Right kidney (tissue), 1 donor: ENCODE measurements around the gene CAMTA1.
A peak's percentile ranks its signal among the peaks of the same experiment; 100 is the strongest.
"Not testable (repeated sequence)": the region's sequence is repeated elsewhere in the genome, so short reads cannot be mapped to it uniquely, and the experiment has no call there.

Experiments used
- DNase-seq: peaks from one replicate; pipeline ENCODE4 v3.0.0-alpha.2; 2016

Gene CAMTA1

DNA sequence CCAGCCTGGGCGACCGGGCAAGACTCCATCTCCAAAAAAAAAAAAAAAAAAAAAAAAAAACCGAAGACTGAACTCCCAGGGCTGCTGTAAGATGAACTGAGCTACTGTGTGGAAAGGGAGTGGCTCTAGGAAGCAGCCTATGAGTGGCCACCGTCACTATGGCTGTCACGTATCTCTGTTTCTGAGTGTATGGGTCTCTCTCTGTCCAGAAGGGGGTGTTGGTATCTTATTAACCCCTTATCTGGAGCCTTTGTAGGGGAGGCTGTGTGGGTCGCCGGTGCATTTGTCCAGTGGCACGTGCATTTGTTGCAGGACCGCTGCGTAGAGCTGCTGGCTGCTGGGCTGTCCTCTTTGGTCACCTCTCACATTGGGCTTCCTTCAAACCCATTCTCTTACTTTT lies 326.6 kb downstream of the CAMTA1 start:
- DNase-seq: no peak

DNA sequence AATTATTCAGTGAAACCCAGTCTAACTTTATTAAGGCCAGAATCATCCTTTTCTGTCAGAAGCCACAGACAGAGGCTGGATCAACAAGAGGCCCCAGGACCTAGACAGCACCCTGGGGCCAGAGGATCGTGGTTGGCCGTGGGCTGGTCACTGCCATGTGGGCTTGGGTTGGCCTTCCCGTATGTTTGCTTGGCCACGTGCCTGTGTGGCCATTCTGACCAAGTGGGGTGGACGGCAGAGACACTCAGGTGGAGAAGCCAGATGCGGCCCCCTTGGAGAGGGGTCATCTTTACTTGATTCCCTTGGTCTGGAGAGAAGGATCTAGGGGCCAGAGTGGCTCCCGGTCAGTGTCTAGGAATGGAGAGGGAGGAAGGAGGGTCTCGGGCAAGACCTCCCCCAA lies 327.9 kb downstream of the CAMTA1 start:
- DNase-seq: no peak

DNA sequence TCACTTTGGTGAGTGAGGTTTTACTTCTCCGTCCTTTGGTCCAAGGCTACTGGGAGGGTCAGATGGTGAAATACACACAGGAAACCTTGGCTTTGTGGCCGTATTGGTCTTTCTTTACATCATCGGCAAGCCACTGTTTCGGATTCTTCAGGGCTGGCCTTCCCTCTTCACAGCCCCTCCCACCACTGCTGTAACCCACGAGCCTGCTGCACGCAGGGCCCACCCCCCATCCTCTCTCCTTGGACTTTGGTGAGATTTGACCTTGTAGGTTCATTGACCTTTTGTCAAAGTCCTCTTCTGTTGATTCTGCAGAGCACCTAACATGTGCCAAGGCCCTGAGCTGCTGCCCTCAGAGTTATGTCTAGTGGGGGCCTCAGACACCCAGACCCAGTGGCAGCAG lies 328.6 kb downstream of the CAMTA1 start:
- no peak for DNase-seq

DNA sequence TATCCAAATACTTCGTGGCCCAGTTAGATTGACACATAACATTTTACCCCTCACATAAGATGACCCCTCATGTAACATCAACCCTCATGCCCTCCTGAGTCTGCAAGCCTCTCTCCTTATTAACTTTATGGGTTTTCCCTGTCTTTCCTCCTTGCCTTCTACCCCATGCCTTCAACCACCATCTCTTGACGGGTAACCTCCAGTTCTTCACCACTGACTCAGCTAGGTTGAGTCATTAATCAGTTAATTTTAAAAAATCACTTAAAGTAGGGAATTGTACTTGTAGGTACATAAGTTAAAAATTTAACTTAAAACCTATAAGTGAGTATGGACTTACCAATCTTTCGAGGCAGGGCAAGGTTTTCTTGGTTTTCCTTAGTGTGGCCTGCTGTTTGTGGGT lies 330.7 kb downstream of the CAMTA1 start:
- no peak for DNase-seq

DNA sequence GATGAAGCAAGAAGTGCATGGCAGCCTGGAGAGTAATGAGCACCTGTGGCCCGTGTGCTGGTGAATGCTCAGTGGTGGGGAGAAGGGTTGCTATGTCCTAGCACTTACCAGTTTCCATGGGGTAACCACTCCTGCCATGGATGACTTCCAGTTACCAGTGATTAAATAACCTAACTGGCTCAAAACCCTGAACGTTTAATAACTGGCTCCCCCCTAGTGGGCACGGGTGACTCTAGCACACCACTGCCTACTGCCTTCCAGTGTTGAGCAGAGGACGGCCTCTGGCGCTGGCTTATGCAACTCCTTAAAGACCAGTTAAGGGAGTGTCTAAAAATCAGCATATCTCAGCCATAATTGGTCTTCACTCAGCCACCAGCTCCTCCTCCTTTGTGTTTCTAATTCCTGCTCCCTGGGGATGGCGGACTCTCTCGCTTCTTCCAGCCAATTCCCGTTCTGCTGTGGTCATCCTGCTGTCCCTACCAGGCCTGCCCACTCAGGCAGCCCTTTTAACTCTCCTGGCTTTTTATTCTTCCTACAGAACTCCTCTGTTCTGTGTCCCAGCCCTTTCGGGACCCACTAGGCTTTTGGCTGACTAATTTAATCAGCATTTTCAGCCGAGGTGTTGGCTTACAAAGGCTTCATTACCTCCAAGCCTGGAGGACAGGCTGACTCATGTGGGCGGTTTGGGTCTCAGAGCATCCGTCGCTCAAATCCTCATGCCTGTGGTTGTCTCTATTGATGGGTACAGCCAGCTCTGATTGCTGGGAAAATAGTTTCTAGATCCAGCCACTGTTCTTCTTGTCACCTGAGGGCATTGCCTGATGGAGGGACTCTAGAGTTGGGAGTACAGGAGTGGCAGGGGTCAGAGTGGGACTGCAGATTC lies 332.4 kb downstream of the CAMTA1 start:
- DNase-seq: peak; percentile 43

DNA sequence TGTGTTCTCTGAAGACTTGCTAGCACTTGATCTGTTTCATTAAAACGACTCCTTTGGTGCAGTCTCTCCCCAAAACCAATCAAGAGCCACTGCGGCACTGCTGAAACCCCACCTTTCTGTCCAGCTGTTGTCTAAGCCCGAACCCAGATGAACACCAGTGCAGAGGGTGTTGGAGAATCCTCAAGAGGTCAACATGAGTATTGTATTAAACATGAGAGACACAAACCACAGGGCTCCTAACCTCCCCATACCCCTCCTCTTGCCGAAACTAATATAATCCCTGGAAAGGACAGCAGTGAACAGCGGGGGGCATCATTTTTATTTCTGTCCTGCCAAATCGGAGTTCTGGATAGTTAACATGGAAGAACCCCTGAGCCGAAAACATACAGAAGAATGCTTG lies 333.9 kb downstream of the CAMTA1 start:
- no peak for DNase-seq

DNA sequence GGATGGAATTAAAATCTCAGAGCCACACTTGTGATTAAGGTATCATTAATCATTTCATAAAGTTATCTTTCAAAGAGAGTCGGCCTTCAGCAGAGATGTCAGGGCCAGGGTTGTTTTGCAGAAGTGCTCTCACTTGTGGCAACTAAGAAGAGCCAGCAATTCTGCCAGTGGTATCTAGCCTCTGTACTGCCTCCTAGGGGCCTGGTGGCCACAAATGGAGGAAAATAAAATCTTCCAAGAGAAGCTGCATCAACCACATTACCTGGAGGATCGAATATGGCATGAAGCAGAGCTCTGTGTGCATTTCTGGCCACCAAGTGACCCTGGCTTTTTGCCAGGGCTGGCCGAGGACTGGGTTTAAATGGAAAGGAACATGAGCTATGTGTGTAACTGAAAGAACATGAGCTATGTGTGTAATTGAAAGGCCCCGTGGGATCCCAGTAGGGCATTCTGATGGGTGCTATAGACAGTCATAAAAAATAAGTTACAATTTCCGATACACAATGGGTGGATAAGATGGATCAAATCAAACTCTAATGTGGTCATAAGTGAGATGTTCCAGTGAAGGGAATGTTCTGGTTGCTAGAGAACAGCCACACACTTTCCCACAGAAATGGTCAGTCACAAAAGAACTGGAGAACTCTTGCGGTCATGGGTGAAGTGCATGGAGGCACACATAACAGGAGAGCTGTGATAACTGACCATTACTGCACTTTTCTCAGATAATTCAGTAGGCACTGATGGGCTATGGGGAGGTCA lies 335.8 kb downstream of the CAMTA1 start:
- no peak for DNase-seq

DNA sequence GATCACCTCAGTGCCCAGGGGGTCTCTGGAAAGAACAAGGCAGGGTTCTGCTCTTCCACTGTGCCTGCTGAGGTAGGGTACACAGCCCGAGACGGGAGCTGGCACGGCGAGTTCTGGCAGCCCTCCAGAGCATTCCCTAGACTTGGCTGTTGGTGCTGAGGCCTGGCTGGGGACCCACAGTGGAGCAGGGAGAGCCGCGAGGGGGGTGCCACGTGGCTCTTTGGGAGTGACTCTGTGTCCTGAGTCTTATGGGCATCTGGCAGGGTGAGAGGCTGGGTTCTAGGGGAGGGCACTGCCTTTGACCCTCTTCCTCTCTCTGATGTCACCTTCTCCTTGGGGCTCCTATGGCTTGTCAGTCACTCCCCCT lies 336.4 kb downstream of the CAMTA1 start:
- DNase-seq: no peak

DNA sequence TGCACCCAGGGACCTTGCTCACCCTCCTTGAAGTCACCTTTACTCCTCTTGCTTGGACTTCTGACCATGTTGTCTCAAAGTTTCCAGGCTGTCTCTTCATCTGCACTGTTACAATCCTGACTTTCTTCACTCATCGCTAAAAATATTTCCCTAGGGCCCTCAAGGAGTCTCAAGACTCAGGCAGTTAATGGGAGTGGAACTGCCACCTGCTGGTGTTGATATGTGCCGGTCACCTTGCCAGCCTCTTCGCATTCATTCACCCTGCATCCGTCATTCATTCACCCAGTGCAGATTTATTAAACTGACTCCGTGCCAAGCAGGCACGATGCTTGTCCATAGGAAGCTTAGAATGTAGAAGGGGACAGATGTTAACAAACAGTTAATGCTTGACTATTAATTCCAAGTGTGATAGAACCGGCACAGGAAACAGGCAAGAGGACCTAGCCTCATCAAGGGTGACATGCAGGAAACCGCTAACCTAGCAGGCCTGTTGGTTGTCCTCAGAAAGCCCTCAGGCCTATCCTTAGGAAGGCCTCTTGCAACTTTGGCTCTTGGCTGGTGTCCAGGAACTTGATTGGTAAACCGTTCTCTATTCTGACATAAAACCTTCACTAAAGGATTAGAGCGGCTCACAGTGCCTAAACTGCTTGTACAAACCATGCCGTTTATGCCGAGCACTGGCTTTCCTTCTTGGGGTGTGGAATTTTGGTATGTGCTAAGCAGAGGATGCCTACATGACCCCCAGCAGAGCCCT lies 342.2 kb downstream of the CAMTA1 start:
- no peak for DNase-seq

DNA sequence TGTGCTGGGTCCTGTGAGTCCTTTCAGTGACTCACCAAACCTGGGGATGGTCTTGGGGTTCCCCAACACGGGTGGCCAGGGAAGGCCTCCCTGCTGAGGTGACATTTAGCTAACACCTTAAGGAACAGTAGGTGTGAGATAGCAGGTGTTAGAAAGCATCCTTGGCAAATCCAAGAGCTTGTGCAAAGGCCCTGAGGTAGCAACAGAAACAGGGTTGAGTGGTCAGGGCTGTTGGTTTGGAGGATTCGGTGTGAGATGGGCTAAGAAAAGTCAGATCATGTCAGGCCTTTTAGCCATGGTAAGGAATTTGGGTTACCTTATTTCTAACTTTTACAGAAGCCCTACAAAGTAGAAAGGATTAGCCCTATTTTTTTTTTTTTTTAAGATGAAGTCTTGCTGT lies 343.0 kb downstream of the CAMTA1 start:
- DNase-seq: no peak

DNA sequence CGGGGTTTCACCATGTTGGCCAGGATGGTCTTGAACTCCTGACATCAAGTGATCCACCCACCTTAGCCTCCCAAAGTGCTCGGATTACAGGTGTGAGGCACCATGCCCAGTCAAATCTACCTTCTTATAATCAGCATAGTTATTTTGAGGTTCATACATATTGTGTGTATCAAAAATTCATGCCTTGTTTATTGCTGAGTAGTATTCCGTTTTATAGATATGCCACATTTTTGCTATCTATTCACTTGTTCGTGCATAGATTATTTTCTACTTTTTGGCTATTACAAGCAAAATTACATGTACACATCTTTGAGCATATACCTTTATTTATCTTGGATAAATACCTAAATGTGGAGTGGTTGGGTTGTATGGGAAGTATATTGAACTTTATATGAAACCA lies 344.9 kb downstream of the CAMTA1 start:
- no peak for DNase-seq

DNA sequence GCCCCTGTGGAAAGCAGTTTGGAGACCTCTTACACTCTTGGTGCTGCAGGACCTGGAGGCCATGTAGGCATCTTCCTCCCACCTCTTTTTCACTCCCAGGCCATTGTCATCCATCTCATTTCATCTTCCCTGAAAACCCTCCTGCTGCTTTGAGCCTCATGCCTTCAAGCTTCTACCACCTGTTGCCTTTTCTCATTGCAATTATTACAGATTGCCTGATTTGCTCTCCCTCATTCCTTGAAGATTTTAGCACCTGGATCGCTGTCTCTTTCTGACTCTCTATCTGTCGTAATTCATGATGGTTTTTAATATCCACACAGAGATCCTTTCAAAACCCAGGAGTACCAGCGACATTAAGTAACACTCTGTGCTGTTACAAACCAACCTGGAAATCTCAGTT lies 350.2 kb downstream of the CAMTA1 start:
- no peak for DNase-seq

DNA sequence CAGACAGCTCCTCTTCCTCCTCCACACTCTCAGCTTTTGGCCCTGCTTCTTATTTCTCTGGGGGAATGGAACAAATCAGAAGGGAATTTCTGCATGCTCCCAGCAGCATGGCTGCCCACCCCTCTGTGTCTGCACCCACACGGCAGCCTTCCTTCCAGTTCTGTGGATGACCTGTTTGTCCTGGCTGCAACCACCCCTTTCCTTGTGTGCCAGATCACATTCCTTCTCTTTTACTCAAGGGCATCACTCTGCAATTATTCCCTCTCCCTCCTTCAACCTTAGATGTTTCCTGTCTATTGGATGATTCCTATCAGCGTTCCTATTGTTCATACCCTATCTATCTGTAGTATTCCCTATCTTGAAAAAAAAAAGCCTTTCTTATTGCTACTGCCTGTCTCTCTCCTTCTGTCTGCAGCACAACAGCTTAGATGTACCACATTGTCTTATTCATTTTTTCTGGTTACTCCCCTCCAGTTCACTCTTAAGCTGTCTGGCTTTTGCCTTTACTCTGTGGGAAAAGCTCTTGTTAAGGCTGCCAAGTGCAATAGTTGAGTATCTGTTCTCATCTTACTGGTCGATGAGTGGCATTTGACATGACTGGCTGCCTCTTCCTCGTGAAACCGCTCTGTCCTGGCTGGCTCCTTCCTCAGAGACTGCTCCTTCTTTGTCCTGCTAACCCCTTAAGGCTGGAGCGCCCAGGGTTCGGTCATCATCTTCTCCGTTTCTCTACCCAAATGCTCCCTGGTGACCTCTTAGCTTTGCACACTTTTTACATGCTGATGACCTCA lies 351.1 kb downstream of the CAMTA1 start:
- no peak for DNase-seq

DNA sequence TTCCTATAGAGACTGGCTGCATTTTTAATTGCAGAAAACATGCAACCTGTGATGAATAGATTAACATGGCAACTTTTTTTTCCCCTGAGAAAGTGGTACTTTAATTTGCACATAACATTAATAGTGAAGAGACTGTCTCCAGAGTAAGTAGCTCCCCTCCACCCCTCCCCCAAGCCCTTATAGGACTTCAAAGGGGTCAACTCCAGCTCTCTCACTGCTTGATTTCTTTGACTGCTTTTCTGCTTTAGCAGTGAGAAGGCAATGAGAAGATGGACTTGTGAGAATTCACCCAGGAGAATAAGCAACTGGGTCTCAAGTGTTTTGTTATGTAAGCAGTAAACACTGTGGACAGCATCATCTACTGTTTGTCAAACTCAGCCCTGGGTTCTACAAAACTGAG lies 355.0 kb downstream of the CAMTA1 start:
- no peak for DNase-seq

DNA sequence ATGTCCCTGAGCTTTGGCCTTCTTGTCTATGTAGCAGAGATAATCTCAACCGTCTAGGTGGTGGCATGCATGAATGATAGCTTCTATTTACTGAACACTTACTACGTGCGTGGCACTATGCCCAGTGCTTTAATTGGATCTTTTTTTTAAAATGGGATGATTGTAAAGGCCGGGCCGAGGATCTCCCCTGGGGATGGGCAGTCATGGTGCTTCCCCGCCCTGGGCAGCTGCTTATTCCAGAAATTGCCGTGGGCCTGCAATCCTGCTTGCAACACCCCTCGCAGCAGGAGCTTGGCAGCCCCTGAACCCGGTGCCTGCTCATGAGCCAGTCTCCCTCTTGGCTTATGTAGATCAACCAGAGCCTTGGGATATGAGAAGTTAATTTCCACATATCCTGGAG lies 360.7 kb downstream of the CAMTA1 start:
- no peak for DNase-seq

DNA sequence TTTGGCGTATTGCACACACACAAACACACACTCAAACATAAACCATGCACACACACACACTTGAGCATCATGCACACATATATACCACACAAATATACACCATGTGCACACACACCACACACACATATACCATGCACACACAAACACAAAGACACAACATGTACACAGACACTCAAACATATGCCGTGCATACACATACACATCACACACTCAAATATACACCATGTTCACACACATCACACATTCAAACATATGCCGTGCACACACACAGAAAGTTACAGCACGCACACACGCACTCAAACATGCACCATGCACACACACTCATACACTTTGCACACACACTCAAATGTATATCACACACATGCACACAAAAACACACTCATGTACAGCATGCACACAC lies 361.5 kb downstream of the CAMTA1 start:
- no peak for DNase-seq

DNA sequence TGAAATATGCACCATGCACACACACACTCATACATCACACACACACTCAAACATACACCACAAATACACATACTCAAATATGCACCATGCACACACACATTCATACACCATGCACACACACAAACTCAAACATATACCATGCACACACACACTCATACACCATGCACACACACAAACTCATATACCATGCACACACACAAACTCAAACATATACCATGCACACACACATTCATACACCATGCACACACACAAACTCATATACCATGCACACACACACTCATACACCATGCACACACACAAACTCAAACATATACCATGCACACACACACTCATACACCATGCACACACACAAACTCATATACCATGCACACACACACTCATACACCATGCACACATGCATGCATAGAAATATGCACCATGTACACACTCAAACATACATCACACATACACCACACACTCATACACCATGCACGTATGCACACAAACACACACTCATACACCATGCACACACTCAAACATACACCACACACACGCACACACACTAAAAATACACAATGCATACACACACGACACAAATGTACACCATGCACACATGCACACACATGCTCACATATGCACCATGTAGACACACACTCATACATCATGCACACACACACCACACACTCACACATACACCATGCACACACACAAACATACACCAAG lies 362.5 kb downstream of the CAMTA1 start:
- not testable (repeated sequence) for DNase-seq

DNA sequence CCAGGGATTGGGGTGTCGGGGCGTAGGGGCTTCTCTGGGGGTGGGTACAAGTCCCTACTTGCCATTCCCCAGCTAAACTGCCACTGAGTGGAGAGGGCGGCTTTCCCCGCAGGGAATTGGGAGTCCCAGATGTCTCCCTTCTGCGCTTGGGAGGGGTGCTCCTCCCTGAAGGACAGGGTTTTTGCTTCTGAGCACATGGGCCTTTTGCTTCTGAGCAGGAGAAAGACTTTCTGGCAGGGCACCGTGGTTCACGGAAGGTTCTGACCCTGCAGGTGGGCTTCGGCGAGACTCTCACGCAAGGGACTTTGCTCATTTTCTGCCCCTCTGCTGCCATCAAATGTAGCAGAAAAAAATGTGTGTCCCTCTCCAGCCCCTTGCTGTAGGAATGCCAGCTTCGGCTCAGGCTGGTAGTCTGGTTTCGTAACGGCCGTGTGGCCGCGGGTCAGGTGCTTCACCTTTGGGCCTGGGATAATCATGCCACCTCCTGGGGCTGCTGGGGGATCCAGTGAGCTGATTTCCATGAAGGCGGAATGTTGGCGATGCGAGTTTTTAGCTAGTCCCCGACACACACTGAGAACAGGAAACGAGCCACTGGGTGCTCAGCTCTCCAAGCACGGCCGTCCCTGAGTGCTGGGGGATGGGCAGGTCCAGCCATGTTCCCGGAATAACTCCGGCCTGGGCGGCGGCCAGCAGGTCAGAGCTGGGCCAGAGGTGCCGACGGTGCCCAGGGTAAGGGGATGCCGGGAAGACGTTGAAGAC lies 364.0 kb downstream of the CAMTA1 start:
- DNase-seq: peak; percentile 58

DNA sequence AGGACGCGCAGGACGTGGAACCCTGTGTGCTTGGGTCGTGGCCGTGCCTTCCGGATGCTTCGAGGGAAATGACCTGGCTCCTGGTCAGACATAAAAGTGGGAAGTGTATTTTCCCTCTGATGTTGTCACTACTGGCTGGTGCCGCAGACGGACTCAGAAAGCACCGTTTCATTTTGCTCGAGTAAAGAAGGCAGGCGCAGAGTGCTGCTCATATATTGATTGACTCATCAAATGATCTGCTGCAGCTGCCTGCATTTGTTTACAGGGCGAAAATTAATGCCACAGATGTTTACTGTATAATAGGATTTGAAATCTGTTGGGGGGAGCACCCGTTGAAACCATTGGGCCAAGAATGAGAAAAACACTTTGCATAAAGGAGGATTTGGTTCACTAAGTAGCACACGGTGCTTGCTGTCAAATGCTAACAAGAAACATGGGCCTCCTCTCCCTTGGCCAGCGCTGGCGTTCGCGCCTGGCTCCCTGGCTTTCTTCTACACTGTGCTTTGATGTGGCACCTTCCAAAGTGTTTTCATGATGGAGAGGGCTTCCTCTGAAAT lies 365.5 kb downstream of the CAMTA1 start:
- no peak for DNase-seq

DNA sequence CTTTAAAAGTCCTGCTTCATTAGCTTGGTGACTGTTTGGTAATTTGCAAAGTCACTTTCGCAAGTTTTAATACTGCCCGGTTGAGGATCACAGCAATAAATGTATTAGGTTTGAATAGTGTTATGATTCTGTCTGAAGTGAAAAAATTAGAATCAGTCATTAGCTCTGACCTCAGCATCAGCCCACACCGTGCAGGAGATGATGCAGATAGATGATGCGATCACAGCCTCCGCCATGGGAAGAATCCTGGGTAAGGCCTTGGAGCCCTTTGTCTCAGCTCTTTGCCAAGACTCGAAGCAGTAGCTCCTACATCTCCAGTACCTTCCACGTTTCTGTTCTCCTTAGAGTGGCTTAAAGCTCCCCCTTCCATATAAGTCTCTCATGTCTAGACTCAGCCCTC lies 366.7 kb downstream of the CAMTA1 start:
- no peak for DNase-seq

DNA sequence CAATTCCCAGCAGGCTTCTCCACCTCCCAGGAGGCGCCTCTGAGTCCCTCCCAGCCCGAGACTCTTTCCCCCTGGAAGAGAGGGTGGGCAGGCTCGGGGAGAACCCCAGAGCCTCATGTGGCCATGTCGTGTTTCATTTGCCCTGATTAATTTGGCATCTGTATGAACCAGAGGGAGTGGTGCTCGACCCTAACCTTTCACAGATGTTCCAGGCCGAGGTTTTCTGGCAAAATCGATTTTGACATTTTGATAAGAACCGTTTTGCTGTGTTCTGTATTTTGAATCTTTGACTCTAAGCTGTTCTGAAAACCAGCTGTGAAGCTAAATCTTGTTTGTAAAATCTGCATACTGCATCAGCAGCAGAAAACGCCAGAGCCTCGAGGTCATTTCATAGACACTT lies 367.4 kb downstream of the CAMTA1 start:
- no peak for DNase-seq
